ENCODE results near the gene RARA. TPM values are rescaled to one million over a fixed set of nuclear protein-coding genes. Genes with fewer than 3 reads are reported as not detected.
A peak's percentile ranks its signal among the peaks of the same experiment; 100 is the strongest.

The RARA gene
- total RNA-seq, 1 donor = 67.9 TPM

GRCh38 chr17:40306395-40306794, 2.6 kb upstream of the RARA start:
- Histone ChIP-seq H3K4me1 (ENCODE audit: insufficient read depth, low read length) (peaks cover 62% of the 10 kb centered on the region), H3K4me3 (ENCODE audit: low read length) (no peak overlapping the region), H3K27me3 (ENCODE audit: insufficient read depth, low read length) (no peaks in the 10 kb centered on the region), H3K9me3 (ENCODE audit: low read depth, low read length) (no peaks in the 10 kb centered on the region)

- Histone ChIP-seq H3K27me3 (ENCODE audit: insufficient read depth, low read length) (no peaks in the 10 kb centered on the region), H3K4me1 (ENCODE audit: insufficient read depth, low read length) (peaks cover 69% of the 10 kb centered on the region), H3K4me3 (ENCODE audit: low read length) (no peak overlapping the region), H3K9me3 (ENCODE audit: low read depth, low read length) (no peaks in the 10 kb centered on the region)
These were observed 1.8 kb upstream of the RARA start for GRCh38 chr17:40307001-40307730.

- Histone ChIP-seq H3K9me3 (ENCODE audit: low read depth, low read length) (no peaks in the 10 kb centered on the region), H3K27me3 (ENCODE audit: insufficient read depth, low read length) (no peaks in the 10 kb centered on the region), H3K4me1 (ENCODE audit: insufficient read depth, low read length) (peaks cover 76% of the 10 kb centered on the region), H3K4me3 (ENCODE audit: low read length) (no peak overlapping the region)
These were observed 1.2 kb upstream of the RARA start for GRCh38 chr17:40307740-40308239.

- H3K27me3 ChIP-seq (ENCODE audit: insufficient read depth, low read length) = no peaks in the 10 kb centered on the region
- no peaks in the 10 kb centered on the region for H3K9me3 ChIP-seq (ENCODE audit: low read depth, low read length)
- H3K4me3 ChIP-seq (ENCODE audit: low read length) = no peak overlapping the region
- peaks cover 88% of the 10 kb centered on the region for H3K4me1 ChIP-seq (ENCODE audit: insufficient read depth, low read length)
These were observed 1.1 kb downstream of the RARA start for GRCh38 chr17:40309949-40310510.

DNA sequence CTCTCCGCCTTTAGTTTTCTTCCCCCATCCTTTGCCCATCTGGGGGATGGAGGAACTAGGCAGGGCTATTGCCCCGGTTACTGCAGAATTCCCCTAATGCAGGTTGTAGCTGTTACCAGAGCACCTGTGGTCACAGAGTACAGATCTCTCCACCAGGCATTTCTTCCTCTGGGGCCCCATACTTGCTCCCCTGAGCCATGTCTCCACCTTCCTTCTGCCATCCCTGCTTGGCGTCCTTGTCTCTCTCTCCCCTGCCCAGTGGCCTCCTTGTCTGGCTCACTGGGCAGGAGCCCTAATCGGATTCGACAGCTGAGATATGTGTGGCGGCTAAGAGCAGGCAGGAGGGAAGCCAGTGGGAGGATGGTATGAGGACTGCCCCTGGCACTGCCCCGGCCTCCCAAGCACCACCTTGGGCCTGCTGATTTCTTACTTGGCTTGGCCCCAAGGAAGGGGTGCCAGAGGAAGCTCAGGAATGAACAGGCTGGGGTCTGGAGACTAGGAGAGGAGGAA, 2.0 kb downstream of the RARA start:
- Histone ChIP-seq H3K4me3 (ENCODE audit: low read length) (no peak overlapping the region), H3K9me3 (ENCODE audit: low read depth, low read length) (no peaks in the 10 kb centered on the region), H3K27me3 (ENCODE audit: insufficient read depth, low read length) (no peaks in the 10 kb centered on the region), H3K4me1 (ENCODE audit: insufficient read depth, low read length) (peaks cover 97% of the 10 kb centered on the region)

- Histone ChIP-seq H3K4me3 (ENCODE audit: low read length) (no peak overlapping the region), H3K9me3 (ENCODE audit: low read depth, low read length) (no peaks in the 10 kb centered on the region), H3K4me1 (ENCODE audit: insufficient read depth, low read length) (peaks cover 99% of the 10 kb centered on the region), H3K27me3 (ENCODE audit: insufficient read depth, low read length) (no peaks in the 10 kb centered on the region)
These were observed 2.6 kb downstream of the RARA start for GRCh38 chr17:40311575-40311974.

DNA sequence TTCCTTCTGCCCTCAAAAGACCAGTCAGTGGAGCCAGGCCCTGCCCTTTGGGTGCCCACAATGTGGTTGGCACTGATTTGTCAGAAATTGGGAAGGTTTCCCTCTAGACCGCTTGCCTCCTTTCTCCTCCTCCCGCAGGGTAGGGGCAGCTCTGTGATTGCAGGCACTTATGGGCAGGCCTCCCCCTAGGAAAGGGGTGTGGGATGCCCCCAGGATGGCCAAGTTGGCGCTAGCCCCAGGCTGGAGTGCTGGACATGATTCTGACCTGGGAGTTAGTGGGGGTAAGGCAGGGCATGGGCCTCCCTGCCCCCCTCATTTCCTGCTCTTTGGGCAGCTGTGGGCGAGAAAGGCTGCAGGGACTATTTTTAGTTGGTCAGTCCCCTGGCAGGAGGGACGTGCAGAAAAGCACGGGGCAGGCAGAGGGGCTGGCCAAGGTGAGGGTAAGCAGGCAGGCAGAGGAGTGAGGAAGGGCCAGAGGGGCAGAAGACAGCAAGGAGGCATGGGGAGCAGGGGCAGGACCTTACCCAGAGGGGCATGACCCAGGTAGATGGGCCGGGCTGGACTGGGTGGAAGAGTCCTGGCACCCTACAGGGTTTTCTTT, 3.3 kb downstream of the RARA start:
- Histone ChIP-seq H3K9me3 (ENCODE audit: low read depth, low read length) (no peaks in the 10 kb centered on the region), H3K27me3 (ENCODE audit: insufficient read depth, low read length) (no peaks in the 10 kb centered on the region), H3K4me1 (ENCODE audit: insufficient read depth, low read length) (peaks cover 99% of the 10 kb centered on the region), H3K4me3 (ENCODE audit: low read length) (no peak overlapping the region)

DNA sequence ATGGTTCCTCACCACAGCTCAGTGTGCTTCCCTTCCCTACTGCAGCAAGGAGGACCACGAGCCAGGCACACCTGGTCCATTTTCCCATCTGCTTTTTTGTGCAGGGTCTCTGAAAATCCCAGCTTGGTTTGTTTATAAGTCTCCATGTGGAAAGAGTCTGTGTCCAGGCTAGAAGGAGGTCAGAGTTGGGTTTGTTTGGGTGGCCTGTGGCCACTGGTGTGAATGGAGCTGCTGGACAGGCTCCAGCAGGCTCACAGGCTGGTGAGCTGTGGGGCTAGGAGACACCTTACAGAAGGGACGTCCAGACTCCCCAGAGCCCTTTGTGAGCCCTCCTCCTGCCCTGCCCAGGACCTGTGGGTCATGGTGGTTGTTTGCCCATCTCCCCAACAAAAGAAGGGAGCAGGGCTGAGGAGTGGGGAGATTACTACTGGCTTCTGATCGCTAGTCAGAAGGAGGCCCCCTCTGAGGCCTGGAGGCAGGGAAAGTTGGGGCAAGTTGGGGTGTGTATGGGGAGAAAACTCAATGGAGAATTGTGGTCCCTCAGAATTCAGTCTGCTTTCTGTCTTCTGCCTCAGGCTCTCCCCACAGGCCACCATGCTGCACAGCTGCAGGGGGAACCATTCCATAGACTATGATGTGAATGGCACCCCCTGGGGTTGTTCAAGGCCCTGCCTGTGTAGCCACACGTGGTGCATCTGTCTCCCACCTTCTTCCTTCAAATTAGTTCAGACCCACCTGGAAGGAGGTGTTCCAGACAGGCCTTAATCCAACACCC, 4.1 kb downstream of the RARA start:
- H3K27me3 ChIP-seq (ENCODE audit: insufficient read depth, low read length) = no peaks in the 10 kb centered on the region
- H3K4me3 ChIP-seq (ENCODE audit: low read length) = no peak overlapping the region
- H3K4me1 ChIP-seq (ENCODE audit: insufficient read depth, low read length) = peaks cover 98% of the 10 kb centered on the region
- no peaks in the 10 kb centered on the region for H3K9me3 ChIP-seq (ENCODE audit: low read depth, low read length)

DNA sequence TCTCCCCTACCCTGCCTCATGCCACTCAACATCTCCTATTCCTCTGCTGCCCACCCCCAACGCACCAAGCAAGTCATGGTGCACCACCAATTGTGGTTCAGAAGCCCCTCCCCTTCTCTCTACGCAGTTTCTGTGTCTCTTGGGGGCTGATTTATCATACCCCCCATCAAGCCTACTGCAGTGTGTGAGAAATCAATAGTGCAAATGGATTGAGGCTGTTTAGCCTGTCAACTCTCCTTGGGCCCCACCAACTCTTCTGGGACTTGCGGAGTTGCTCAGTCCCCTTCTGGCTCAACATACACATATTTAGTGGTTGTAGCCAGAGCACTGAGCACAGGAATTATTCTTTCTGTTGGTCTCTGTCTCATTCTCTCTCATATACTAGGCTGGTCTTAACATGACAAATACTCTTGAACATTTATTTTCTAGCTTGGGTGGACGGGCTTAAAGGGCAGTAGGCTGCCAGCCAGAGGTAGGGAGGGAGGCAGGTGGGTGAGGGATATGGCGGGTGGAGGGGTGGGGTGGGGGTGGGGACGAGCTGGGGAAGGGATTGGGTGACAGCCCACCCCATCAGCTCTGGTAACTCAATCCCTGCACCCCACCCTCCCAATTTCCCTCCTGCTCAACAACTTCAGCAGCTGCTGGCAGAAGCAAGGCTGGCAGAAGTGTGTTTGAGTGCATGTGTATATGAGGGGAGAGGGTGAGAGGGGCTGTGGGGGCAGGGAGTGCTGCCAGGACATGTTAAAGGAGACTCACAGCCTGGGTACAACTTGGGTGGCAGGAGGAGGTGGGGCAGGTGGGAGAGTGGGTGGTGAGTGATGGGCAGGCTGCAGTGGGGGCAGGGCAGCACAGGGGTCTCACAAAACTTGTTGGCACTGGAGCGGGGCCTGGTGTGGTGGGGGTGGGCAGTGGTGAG, 4.9 kb downstream of the RARA start:
- H3K27me3 ChIP-seq (ENCODE audit: insufficient read depth, low read length) = no peaks in the 10 kb centered on the region
- peaks cover 91% of the 10 kb centered on the region for H3K4me1 ChIP-seq (ENCODE audit: insufficient read depth, low read length)
- no peaks in the 10 kb centered on the region for H3K9me3 ChIP-seq (ENCODE audit: low read depth, low read length)
- no peak overlapping the region for H3K4me3 ChIP-seq (ENCODE audit: low read length)

- Histone ChIP-seq H3K4me1 (ENCODE audit: insufficient read depth, low read length) (peaks cover 90% of the 10 kb centered on the region), H3K27me3 (ENCODE audit: insufficient read depth, low read length) (no peaks in the 10 kb centered on the region), H3K9me3 (ENCODE audit: low read depth, low read length) (no peaks in the 10 kb centered on the region), H3K4me3 (ENCODE audit: low read length) (no peak overlapping the region)
These were observed 5.6 kb downstream of the RARA start for GRCh38 chr17:40314584-40314956.

DNA sequence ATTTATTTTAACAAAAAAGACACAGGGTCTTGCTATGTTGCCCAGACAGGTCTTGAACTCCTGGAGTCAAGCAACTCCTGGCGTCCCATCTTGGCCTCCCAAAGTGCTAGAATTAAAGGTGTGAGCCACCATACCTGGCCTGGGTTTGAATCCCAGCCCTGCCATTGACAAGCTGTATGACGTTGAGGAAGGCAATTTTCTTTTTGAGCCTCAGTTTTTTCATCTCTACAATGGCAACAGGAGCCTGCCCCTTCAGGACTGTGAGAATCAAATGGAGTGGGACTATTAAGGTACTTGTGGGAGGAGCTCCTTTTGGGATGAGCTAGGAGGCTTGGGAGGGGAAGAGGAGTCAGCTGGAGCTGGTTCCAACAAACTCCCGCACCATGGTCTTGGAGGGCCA, 6.2 kb downstream of the RARA start:
- no peaks in the 10 kb centered on the region for H3K27me3 ChIP-seq (ENCODE audit: insufficient read depth, low read length)
- peaks cover 90% of the 10 kb centered on the region for H3K4me1 ChIP-seq (ENCODE audit: insufficient read depth, low read length)
- H3K4me3 ChIP-seq (ENCODE audit: low read length) = no peak overlapping the region
- H3K9me3 ChIP-seq (ENCODE audit: low read depth, low read length) = no peaks in the 10 kb centered on the region

DNA sequence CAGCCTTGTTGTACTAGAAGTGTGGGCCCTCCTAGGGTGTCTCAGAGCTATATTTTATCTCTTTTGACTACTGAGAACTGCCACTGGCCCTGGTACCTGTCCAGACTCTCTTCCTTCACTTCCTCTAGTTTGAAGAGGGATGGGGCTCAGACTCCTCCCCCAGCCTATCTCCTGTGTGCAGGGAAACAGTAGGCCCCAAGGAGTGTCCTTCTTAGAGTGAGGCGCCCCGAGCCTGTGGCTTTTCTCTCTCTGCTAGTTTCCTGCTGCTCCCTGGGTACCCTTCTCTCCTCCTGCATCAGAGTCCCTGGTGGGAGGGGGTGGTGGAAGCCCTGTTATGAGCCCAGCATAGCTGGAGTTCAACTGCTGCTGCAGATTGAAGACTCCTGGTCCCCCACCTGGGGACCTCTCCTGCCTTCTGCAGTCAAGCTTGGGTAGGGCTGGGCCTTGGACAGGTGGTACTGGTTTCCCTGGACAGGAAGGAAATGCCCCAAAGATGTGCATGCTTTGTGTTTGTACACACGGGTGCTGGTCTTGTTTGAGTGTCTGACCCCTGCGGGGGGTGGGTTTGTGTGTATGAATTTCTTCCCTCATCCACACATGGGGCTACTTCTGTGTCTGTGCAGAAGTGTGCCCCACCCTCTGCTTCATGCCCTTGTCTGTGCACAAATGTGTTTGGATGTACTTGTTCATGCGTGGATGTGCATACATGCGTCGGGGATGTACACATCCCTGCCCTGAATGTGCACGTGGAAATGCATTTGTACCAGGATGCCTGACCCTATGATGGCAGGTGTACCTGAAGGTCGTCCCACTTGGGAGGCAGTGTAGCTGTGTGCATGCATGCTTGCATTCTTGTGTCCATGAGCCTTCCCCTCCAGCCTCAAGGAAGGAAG, 6.9 kb downstream of the RARA start:
- no peak overlapping the region for H3K4me3 ChIP-seq (ENCODE audit: low read length)
- H3K9me3 ChIP-seq (ENCODE audit: low read depth, low read length) = no peaks in the 10 kb centered on the region
- no peaks in the 10 kb centered on the region for H3K27me3 ChIP-seq (ENCODE audit: insufficient read depth, low read length)
- H3K4me1 ChIP-seq (ENCODE audit: insufficient read depth, low read length) = peaks cover 90% of the 10 kb centered on the region

DNA sequence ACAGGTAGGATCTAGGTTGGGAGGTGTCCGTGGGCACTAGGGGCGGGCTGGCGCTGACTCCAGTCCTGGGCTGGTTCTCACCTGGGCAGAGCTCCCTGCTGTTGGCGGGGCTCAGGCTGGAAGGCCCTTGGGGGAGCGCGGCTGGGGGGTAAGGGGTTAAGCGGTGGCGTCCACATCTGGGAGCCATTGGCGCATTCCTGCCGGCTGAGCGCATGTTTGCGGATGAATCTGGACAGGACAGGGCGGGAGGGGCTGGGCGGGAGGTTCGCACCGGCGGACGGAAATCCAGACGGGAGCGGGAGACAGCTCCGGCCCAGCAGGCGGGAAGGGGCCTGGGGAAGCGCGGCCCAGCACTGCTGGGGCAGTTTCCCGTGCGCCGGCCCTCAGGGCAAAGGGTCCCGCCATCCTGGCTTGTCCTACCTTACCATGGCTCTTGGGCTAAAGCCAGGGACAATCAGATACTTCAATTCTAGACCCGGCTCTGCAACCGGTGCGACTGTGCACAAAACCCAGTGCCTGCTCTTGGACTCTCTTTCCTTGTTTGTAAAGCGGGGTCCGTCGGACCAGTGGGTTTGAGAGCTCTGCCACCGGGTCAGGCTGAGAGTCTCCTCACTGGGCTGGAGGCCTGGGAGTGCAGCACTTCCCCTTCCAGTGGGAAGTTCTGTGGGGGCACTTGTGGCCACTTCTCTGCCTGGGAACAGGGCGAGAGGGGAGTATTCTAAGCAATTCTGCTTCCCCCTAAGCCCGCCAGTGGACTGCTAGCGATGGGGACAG, 7.8 kb downstream of the RARA start:
- Histone ChIP-seq H3K4me3 (ENCODE audit: low read length) (peak overlapping the region; percentile 98), H3K4me1 (ENCODE audit: insufficient read depth, low read length) (peaks cover 90% of the 10 kb centered on the region), H3K9me3 (ENCODE audit: low read depth, low read length) (no peaks in the 10 kb centered on the region), H3K27me3 (ENCODE audit: insufficient read depth, low read length) (no peaks in the 10 kb centered on the region)
